Bronchial epithelial cell (primary cell): Measurements from ENCODE around the gene GABARAPL1. TPM values are rescaled to one million over a fixed set of nuclear protein-coding genes. Genes with fewer than 3 reads are reported as not detected.
"Not testable (repeated sequence)": the region's sequence is repeated elsewhere in the genome, so short reads cannot be mapped to it uniquely, and the experiment has no call there.

ENCODE experiments used
- DNase-seq: peaks from one replicate; pipeline ENCODE4 v3.0.0-alpha.2; 2010; ENCODE audit warnings: low read depth
- FAIRE-seq: peaks from 2 replicates; lab custom pipeline; 2011; peaks lifted over from hg19 to GRCh38; lab: Jason Lieb, UNC
- H3K27me3 ChIP-seq: 2 replicates; pipeline ENCODE4 v1.5.1; 2011; ENCODE audit warnings: low read length; ENCODE audit not compliant: control insufficient read depth, insufficient read depth
- H3K36me3 ChIP-seq: 2 replicates; pipeline ENCODE4 v1.5.1; 2011; ENCODE audit warnings: low read length; ENCODE audit not compliant: control insufficient read depth, insufficient read depth
- H3K4me3 ChIP-seq: 2 replicates; pipeline ENCODE4 v1.5.1; 2011; ENCODE audit warnings: mild to moderate bottlenecking, low read depth, low read length, control low read depth
- CTCF ChIP-seq: IDR thresholded peaks from 2 replicates; pipeline ENCODE4 v1.5.1; 2011; ENCODE audit warnings: mild to moderate bottlenecking, moderate library complexity, low read length, control low read depth, inconsistent platforms; ENCODE audit not compliant: insufficient read depth, severe bottlenecking
- total RNA-seq: library from RNA; depleted of rRNA; stranded (reverse); fragments of >200 nt; gene quantifications from 2 replicates; pipeline ENCODE4 v1.2.1, GENCODE V29; 2014

GABARAPL1 gene
- total RNA-seq, 1 donor from 2014 or later: 21.3 TPM

- Histone ChIP-seq H3K36me3 (peaks cover 8% of the 10 kb centered on the region), H3K27me3 (no peaks in the 10 kb centered on the region), H3K4me3 (no peak overlapping the region)
- FAIRE-seq (peak; percentile 97), DNase-seq (peak; percentile 50)
- no peak for TF ChIP-seq CTCF
These were observed 9.2 kb downstream of the GABARAPL1 start for GRCh38 chr12:10221846-10222245.

- no peak for FAIRE-seq
- Histone ChIP-seq H3K4me3 (no peak overlapping the region), H3K36me3 (peaks cover 6% of the 10 kb centered on the region), H3K27me3 (no peaks in the 10 kb centered on the region)
- no peak for TF ChIP-seq CTCF
- no peak for DNase-seq
These were observed 10.5 kb downstream of the GABARAPL1 start for GRCh38 chr12:10223208-10223607.

GRCh38 chr12:10225426-10225825 lies 12.7 kb downstream of the GABARAPL1 start:
- FAIRE-seq, H3K36me3 ChIP-seq, H3K4me3 ChIP-seq, DNase-seq, H3K27me3 ChIP-seq: not testable (repeated sequence)

GRCh38 chr12:10226086-10226485 lies 13.4 kb downstream of the GABARAPL1 start:
- no peak overlapping the region for H3K4me3 ChIP-seq
- DNase-seq (no peak), FAIRE-seq (no peak)
- no peak for TF ChIP-seq CTCF
- H3K27me3 ChIP-seq: no peaks in the 10 kb centered on the region
- peaks cover 4% of the 10 kb centered on the region for H3K36me3 ChIP-seq

- no peak for FAIRE-seq
- peaks cover 2% of the 10 kb centered on the region for H3K36me3 ChIP-seq
- no peak for TF ChIP-seq CTCF
- H3K4me3 ChIP-seq: no peak overlapping the region
- no peaks in the 10 kb centered on the region for H3K27me3 ChIP-seq
- DNase-seq: peak; percentile 12
These were observed 14.1 kb downstream of the GABARAPL1 start for GRCh38 chr12:10226731-10227130.

- DNase-seq: peak; percentile 5
- no peaks in the 10 kb centered on the region for H3K27me3 ChIP-seq
- no peak overlapping the region for H3K4me3 ChIP-seq
- no peak for TF ChIP-seq CTCF
- peaks cover 2% of the 10 kb centered on the region for H3K36me3 ChIP-seq
- no peak for FAIRE-seq
These were observed 15.0 kb downstream of the GABARAPL1 start for GRCh38 chr12:10227648-10228047.
